Measurements from ENCODE around the gene RPL13A. TPM values are rescaled to one million over a fixed set of nuclear protein-coding genes. Genes with fewer than 3 reads are reported as not detected.
"Not testable (repeated sequence)": the region's sequence is repeated elsewhere in the genome, so short reads cannot be mapped to it uniquely, and the experiment has no call there.

Gene RPL13A
- total and polyA plus RNA-seq, 12 donors, result 1,750 to 3,504 (median 2,569) TPM

DNA sequence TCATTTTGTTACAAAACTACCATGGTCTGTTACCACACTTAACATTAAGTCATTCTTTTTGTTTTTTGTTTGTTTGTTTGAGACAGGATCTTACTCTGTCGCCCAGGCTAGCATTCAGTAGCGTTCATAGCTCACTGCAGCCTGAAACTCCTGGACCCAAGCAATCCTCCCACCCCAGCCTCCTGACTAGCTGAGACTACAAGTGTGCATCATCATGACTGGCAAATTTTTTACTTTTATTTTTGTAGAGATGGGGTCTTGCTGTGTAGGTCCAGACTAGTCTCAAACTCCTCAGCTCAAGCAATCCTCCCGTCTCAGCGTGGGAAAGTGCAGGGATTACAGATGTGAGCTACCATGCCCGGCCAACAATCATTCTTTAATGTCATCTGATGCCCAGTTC is 31.1 kb upstream of the RPL13A start:
- WGBS, 4 donors, result 73 to 82% (median 78%) methylated on average over 5 of the region's 5 CpGs
- DNase-seq, result no peak
- H3K9me3 ChIP-seq (replicated peaks in 1 of 3), result no peaks in the 10 kb centered on the region
- no peaks in the 10 kb centered on the region for H3K27me3 ChIP-seq
- TF ChIP-seq, protein P1, sequence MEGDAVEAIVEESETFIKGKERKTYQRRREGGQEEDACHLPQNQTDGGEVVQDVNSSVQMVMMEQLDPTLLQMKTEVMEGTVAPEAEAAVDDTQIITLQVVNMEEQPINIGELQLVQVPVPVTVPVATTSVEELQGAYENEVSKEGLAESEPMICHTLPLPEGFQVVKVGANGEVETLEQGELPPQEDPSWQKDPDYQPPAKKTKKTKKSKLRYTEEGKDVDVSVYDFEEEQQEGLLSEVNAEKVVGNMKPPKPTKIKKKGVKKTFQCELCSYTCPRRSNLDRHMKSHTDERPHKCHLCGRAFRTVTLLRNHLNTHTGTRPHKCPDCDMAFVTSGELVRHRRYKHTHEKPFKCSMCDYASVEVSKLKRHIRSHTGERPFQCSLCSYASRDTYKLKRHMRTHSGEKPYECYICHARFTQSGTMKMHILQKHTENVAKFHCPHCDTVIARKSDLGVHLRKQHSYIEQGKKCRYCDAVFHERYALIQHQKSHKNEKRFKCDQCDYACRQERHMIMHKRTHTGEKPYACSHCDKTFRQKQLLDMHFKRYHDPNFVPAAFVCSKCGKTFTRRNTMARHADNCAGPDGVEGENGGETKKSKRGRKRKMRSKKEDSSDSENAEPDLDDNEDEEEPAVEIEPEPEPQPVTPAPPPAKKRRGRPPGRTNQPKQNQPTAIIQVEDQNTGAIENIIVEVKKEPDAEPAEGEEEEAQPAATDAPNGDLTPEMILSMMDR (IDR thresholded peaks at IDR 0.05), result no peak
- no peak for TF ChIP-seq POLR2A (IDR thresholded peaks at IDR 0.05)
- peaks cover 3 to 13% of the 10 kb centered on the region in 2 donors for H3K4me1 ChIP-seq (replicated peaks in 1 of 2)
- peaks cover 0 to 5% of the 10 kb centered on the region in 2 donors for H3K36me3 ChIP-seq (replicated peaks in 1 of 2)
- intact Hi-C loops (cut with DNase I), result no loop called here
- no peak overlapping the region for H3K4me3 ChIP-seq
- peak overlapping the region in 2 of 5 donors; percentile 72 to 77 for H3K27ac ChIP-seq

DNA sequence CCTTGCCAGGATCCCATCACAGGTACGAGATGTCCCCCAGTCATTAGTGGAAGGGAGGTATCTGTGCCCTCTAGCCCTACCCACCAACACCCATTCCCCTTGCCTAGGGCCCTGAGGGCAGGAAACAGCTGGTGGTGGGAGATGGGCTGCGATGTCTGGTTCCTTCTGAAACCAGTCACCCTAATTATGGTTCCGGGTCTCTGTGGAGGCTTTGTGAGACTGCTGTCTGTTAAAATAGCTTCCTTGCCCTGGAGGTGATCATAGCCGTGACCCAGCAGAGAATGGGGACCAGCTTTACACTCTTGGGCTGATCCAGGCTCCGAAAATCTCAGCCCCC is 28.9 kb upstream of the RPL13A start:
- Histone ChIP-seq H3K4me1 (replicated peaks in 1 of 2) (peaks cover 3 to 13% of the 10 kb centered on the region in 2 donors), H3K36me3 (replicated peaks in 1 of 2) (peaks cover 0 to 5% of the 10 kb centered on the region in 2 donors), H3K4me3 (no peak overlapping the region), H3K27me3 (no peaks in the 10 kb centered on the region), H3K27ac (peak overlapping the region in 3 of 5 donors; percentile 0 to 72 (median 49)), H3K9me3 (replicated peaks in 1 of 3) (no peaks in the 10 kb centered on the region)
- intact Hi-C loops (cut with DNase I), result no loop called here
- WGBS, 4 donors, result 82 to 94% (median 90%) methylated on average over 3 to 5 of the region's 5 CpGs
- TF ChIP-seq, protein P1 (IDR thresholded peaks at IDR 0.05), result no peak
- TF ChIP-seq POLR2A (IDR thresholded peaks at IDR 0.05), result no peak
- no peak for DNase-seq

GRCh38 chr19:49459388-49459787 is 28.0 kb upstream of the RPL13A start:
- H3K27ac ChIP-seq, result no peak overlapping the region
- H3K27me3 ChIP-seq, result no peaks in the 10 kb centered on the region
- H3K4me1 ChIP-seq (replicated peaks in 1 of 2), result peaks cover 0 to 5% of the 10 kb centered on the region in 2 donors
- no peak overlapping the region for H3K4me3 ChIP-seq
- intact Hi-C loops (cut with DNase I), result no loop called here
- WGBS, 4 donors, result 87 to 94% (median 90%) methylated on average over 12 of the region's 12 CpGs
- peaks cover 0 to 5% of the 10 kb centered on the region in 2 donors for H3K36me3 ChIP-seq (replicated peaks in 1 of 2)
- H3K9me3 ChIP-seq (replicated peaks in 1 of 3), result no peaks in the 10 kb centered on the region
- TF ChIP-seq, protein P1 (IDR thresholded peaks at IDR 0.05), result no peak
- no peak for DNase-seq

- H3K4me3 ChIP-seq; H3K27me3 ChIP-seq; H3K27ac ChIP-seq; DNase-seq; intact Hi-C loops (cut with DNase I); H3K4me1 ChIP-seq (replicated peaks in 1 of 2); H3K9me3 ChIP-seq (replicated peaks in 1 of 3): not testable (repeated sequence)
- WGBS, 4 donors, result 0% methylated on average over 1 of the region's 1 CpG; no CpG with 5 or more reads in 3 of the 4 donors
- peaks cover 0 to 12% of the 10 kb centered on the region in 2 donors for H3K36me3 ChIP-seq (replicated peaks in 1 of 2)
Measured at GRCh38 chr19:49461130-49461529, 26.3 kb upstream of the RPL13A start.

- Histone ChIP-seq H3K9me3 (replicated peaks in 1 of 3) (no peaks in the 10 kb centered on the region), H3K27me3 (no peaks in the 10 kb centered on the region), H3K27ac (no peak overlapping the region), H3K4me3 (no peak overlapping the region), H3K4me1 (replicated peaks in 1 of 2) (peaks cover 0 to 3% of the 10 kb centered on the region in 2 donors), H3K36me3 (replicated peaks in 1 of 2) (peaks cover 0 to 14% of the 10 kb centered on the region in 2 donors)
- intact Hi-C loops (cut with DNase I), result no loop called here
- WGBS, 4 donors, result 95 to 98% (median 96%) methylated on average over 27 to 37 of the region's 37 CpGs
- DNase-seq, result no peak
- TF ChIP-seq POLR2A (IDR thresholded peaks at IDR 0.05), result no peak
- TF ChIP-seq, protein P1 (IDR thresholded peaks at IDR 0.05), result no peak
Measured at GRCh38 chr19:49461656-49462055, 25.8 kb upstream of the RPL13A start.
